ENCODE results near the gene NUB1. TPM values are rescaled to one million over a fixed set of nuclear protein-coding genes. Genes with fewer than 3 reads are reported as not detected.

The NUB1 gene
- total RNA-seq, 4 donors from 2014 or later = 66.4 to 90.8 (median 68.2) TPM

GRCh38 chr7:151415375-151416105 lies 73.9 kb downstream of the NUB1 start:
- TF ChIP-seq CTCF (IDR thresholded peaks at IDR 0.05) (no peak), POLR2A (IDR thresholded peaks at IDR 0.05) (no peak)
- Histone ChIP-seq H3K36me3 (no peaks in the 10 kb centered on the region), H3K27me3 (peaks cover 0 to 8% of the 10 kb centered on the region in 2 donors), H3K4me1 (peaks cover 0 to 4% (median under 1%) of the 10 kb centered on the region in 4 donors), H3K4me3 (no peak overlapping the region), H3K27ac (no peak overlapping the region), H3K9me3 (peaks cover 0 to 13% (median 5%) of the 10 kb centered on the region in 4 donors)
- no peak for DNase-seq

DNA sequence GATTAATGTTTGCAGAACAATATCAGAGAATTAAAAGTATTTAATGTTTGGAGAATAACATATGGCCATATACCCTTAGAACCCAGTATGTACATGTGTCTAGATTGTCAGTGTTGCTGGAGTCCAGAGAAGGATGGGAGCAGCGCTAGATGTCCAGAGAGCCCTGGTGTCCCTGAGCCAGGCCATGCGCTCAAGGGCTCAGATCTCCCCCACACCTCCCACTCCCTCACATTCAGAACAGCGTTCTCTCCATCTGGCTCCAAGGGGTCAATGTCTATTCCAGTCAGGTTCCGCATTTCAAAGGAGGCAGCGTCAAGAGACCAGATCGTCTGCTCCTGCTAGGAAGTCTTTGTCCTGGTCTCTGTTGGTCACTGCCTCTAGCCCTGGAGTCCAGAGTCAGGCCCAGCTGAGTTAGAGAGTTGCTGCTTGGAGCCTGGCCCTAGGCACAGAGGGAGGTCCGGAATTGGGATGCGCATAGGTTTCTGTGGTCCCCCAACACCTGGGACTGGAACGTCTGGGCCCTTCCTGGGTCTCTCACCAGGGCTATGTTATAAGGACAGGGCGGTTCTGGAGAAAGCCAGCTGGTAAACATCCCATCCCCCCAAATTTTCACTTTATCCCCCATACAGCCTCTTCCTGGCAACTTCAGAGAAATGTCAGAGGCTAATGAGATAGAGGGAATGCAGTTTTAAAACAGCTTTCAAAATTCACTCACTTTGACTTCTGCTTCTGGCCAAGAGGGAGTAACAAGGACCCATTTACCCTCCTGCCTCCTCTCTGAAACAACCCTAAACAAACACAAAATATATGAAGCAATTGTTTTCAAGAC lies 74.7 kb downstream of the NUB1 start:
- Histone ChIP-seq H3K9me3 (peaks cover 0 to 15% (median 5%) of the 10 kb centered on the region in 4 donors), H3K36me3 (no peaks in the 10 kb centered on the region), H3K4me1 (no peaks in the 10 kb centered on the region), H3K27ac (no peak overlapping the region), H3K4me3 (no peak overlapping the region), H3K27me3 (no peaks in the 10 kb centered on the region)
- no peak for DNase-seq
- no peak for TF ChIP-seq CTCF (IDR thresholded peaks at IDR 0.05)
- no peak for TF ChIP-seq POLR2A (IDR thresholded peaks at IDR 0.05)

GRCh38 chr7:151416941-151417315 lies 75.3 kb downstream of the NUB1 start:
- Histone ChIP-seq H3K4me1 (no peaks in the 10 kb centered on the region), H3K27ac (no peak overlapping the region), H3K4me3 (no peak overlapping the region), H3K36me3 (no peaks in the 10 kb centered on the region), H3K9me3 (peaks cover 0 to 15% (median 5%) of the 10 kb centered on the region in 4 donors), H3K27me3 (no peaks in the 10 kb centered on the region)
- TF ChIP-seq CTCF (IDR thresholded peaks at IDR 0.05) (no peak), POLR2A (IDR thresholded peaks at IDR 0.05) (no peak)
- DNase-seq = no peak

DNA sequence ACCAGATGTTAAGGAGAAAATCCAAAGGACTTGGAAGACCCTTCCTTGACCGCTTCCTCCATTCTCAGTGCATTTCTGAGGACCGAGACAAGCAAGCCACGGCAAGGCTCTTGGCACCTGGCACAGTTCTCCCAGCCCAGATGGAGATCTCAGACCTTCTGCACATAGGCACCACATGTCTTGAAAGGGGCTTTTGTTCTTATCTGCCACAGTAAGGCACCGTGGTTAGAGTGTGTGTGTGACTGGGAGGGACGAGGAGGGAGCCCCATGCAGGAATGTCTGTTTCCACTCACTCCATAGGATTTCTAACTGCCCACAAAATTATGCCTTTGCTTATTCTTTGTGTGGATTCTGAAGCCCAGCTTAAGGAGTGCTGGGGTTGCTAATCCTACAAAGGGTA lies 78.5 kb downstream of the NUB1 start:
- H3K9me3 ChIP-seq = peaks cover 0 to 15% (median 5%) of the 10 kb centered on the region in 4 donors
- no peak for TF ChIP-seq CTCF (IDR thresholded peaks at IDR 0.05)
- TF ChIP-seq POLR2A (IDR thresholded peaks at IDR 0.05) = no peak
- DNase-seq = no peak
- H3K27me3 ChIP-seq = no peaks in the 10 kb centered on the region
- no peaks in the 10 kb centered on the region for H3K4me1 ChIP-seq
- no peaks in the 10 kb centered on the region for H3K36me3 ChIP-seq
- no peak overlapping the region for H3K27ac ChIP-seq
- H3K4me3 ChIP-seq = no peak overlapping the region

- Histone ChIP-seq H3K36me3 (no peaks in the 10 kb centered on the region), H3K9me3 (peaks cover 0 to 15% (median 5%) of the 10 kb centered on the region in 4 donors), H3K4me1 (no peaks in the 10 kb centered on the region), H3K4me3 (no peak overlapping the region), H3K27ac (no peak overlapping the region), H3K27me3 (no peaks in the 10 kb centered on the region)
- TF ChIP-seq POLR2A (IDR thresholded peaks at IDR 0.05) (no peak), CTCF (IDR thresholded peaks at IDR 0.05) (no peak)
- DNase-seq = no peak
Measured at GRCh38 chr7:151422212-151422611, 80.6 kb downstream of the NUB1 start.
